Astrocyte of the spinal cord (primary cell): ENCODE measurements around the gene UBTD2.

ENCODE experiments used
- DNase-seq: peaks from one replicate; pipeline ENCODE4 v3.0.0; 2011; ENCODE audit warnings: low read depth, low spot score
- H3K4me3 ChIP-seq: 2 replicates; pipeline ENCODE4 v1.5.1; 2011; ENCODE audit warnings: low read depth, mild to moderate bottlenecking, low read length, moderate library complexity
- CTCF ChIP-seq: IDR thresholded peaks from 2 replicates; pipeline ENCODE4 v1.5.1; 2012; ENCODE audit warnings: low read depth, mild to moderate bottlenecking, low read length, inconsistent platforms
- in situ Hi-C: cut with HindIII; loops from 2 replicates; pipeline ENCODE4 v1.10.0; 2017; ENCODE audit warnings: low sequenced_read_pairs

The UBTD2 gene

GRCh38 chr5:172303572-172304335, 20.2 kb upstream of the UBTD2 start:
- no peak overlapping the region for H3K4me3 ChIP-seq
- TF ChIP-seq CTCF = no peak
- DNase-seq = peak; percentile 54
- in situ Hi-C loops = no loop called here

- no peak for DNase-seq
- TF ChIP-seq CTCF = no peak
- in situ Hi-C loops = no loop called here
Measured at GRCh38 chr5:172303162-172303561, 19.6 kb upstream of the UBTD2 start.

GRCh38 chr5:172302047-172302710, 18.6 kb upstream of the UBTD2 start:
- TF ChIP-seq CTCF = no peak
- H3K4me3 ChIP-seq = no peak overlapping the region
- no peak for DNase-seq
- in situ Hi-C loops = no loop called here

More at GRCh38 chr5:172303162-172303561, 19.6 kb upstream of the UBTD2 start:
- H3K4me3 ChIP-seq = no peak overlapping the region

GRCh38 chr5:172299916-172300439, 16.4 kb upstream of the UBTD2 start:
- in situ Hi-C loops = no loop called here
- H3K4me3 ChIP-seq = no peak overlapping the region
- DNase-seq = peak; percentile 50
- no peak for TF ChIP-seq CTCF

- TF ChIP-seq CTCF = no peak
- no peak overlapping the region for H3K4me3 ChIP-seq
- no peak for DNase-seq
- in situ Hi-C loops = no loop called here
Measured at GRCh38 chr5:172294831-172295230, 11.3 kb upstream of the UBTD2 start.

GRCh38 chr5:172293745-172294342, 10.3 kb upstream of the UBTD2 start:
- in situ Hi-C loops = no loop called here
- TF ChIP-seq CTCF = no peak
- no peak for DNase-seq
- H3K4me3 ChIP-seq = no peak overlapping the region
